Measurements from ENCODE around the gene KDR. TPM values are rescaled to one million over a fixed set of nuclear protein-coding genes. Genes with fewer than 3 reads are reported as not detected.

Gene KDR
- total RNA-seq, 1 experiment from 2014 or later: 0.09 TPM

DNA sequence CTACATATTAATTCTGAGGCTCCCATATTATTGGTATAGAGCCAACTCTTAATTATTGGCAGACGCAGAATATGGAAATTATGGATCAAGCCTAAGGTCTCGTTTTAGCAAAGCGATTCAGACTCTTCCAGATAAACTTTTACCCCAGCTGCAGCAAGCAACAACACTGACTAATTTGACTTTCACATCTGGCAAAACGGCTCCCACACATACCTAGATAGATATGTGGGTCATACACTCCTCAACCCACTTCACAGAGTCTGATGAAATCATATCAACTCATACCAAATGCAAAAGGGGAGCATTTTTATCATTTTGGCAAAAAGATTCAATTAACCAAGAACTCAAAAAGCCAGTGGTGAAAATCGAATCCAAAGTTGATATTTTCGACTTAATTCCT is 36.3 kb upstream of the KDR start:
- CTCF ChIA-PET: no interaction called here
- H3K4me2 ChIP-seq: no peak overlapping the region
- intact Hi-C loops (cut with micrococcal nuclease; ENCODE audit: unreplicated experiment): no loop called here
- no peaks in the 10 kb centered on the region for H3K9me2 ChIP-seq (ENCODE audit: insufficient read depth)
- no peaks in the 10 kb centered on the region for H3K79me2 ChIP-seq (ENCODE audit: low read depth)
- H3K9me3 ChIP-seq (ENCODE audit: insufficient read depth, low read depth): no peaks in the 10 kb centered on the region
- H3K27me3 ChIP-seq (ENCODE audit: insufficient read depth, low read depth): no peaks in the 10 kb centered on the region
- H3K36me3 ChIP-seq (ENCODE audit: low read depth): no peaks in the 10 kb centered on the region
- no peak for TF ChIP-seq EZH2 (IDR thresholded peaks at IDR 0.05; ENCODE audit: low read depth)
- TF ChIP-seq, protein P1, sequence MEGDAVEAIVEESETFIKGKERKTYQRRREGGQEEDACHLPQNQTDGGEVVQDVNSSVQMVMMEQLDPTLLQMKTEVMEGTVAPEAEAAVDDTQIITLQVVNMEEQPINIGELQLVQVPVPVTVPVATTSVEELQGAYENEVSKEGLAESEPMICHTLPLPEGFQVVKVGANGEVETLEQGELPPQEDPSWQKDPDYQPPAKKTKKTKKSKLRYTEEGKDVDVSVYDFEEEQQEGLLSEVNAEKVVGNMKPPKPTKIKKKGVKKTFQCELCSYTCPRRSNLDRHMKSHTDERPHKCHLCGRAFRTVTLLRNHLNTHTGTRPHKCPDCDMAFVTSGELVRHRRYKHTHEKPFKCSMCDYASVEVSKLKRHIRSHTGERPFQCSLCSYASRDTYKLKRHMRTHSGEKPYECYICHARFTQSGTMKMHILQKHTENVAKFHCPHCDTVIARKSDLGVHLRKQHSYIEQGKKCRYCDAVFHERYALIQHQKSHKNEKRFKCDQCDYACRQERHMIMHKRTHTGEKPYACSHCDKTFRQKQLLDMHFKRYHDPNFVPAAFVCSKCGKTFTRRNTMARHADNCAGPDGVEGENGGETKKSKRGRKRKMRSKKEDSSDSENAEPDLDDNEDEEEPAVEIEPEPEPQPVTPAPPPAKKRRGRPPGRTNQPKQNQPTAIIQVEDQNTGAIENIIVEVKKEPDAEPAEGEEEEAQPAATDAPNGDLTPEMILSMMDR (conservative IDR thresholded peaks at IDR 0.05): no peak
- BruUV-seq (replicated peaks): no TSS peak
- no peaks in the 10 kb centered on the region for H3K4me1 ChIP-seq (replicated peaks; ENCODE audit: insufficient read depth)
- H3F3A ChIP-seq (ENCODE audit: insufficient read depth, low read depth): no peaks in the 10 kb centered on the region
- no peak for DNase-seq
- no peaks in the 10 kb centered on the region for H4K20me1 ChIP-seq (ENCODE audit: insufficient read depth)
- POLR2A ChIA-PET (ENCODE audit: unreplicated experiment): no interaction called here
- H2AFZ ChIP-seq: no peak overlapping the region
- no peak overlapping the region for H3K27ac ChIP-seq
- H3K4me3 ChIP-seq: no peak overlapping the region

DNA sequence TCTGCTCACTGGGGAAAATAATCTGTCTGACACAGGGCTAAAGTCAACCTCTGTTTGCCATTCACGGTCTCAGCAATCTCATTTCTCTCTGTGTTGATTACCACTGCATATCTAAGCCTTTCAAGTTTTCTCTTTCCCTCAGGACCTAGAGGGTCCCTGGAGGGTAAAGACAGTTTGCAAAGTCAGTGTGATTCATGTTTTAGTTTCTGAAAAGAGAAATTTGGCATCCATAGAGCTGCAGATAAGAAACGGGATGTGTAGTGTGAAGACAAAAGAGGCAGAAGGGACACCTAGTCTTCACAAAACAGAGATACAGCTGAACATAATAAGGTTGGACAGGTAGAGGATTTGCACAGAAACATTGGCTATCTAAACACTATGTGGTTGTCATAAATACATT is 34.5 kb upstream of the KDR start:
- no TSS peak for BruUV-seq (replicated peaks)
- no peaks in the 10 kb centered on the region for H3K4me1 ChIP-seq (replicated peaks; ENCODE audit: insufficient read depth)
- TF ChIP-seq, protein P1 (conservative IDR thresholded peaks at IDR 0.05): no peak
- no peak for TF ChIP-seq EZH2 (IDR thresholded peaks at IDR 0.05; ENCODE audit: low read depth)
- CTCF ChIA-PET: no interaction called here
- no peaks in the 10 kb centered on the region for H3K79me2 ChIP-seq (ENCODE audit: low read depth)
- H3K36me3 ChIP-seq (ENCODE audit: low read depth): no peaks in the 10 kb centered on the region
- no peak for DNase-seq
- no peaks in the 10 kb centered on the region for H3F3A ChIP-seq (ENCODE audit: insufficient read depth, low read depth)
- intact Hi-C loops (cut with micrococcal nuclease; ENCODE audit: unreplicated experiment): no loop called here
- H3K4me2 ChIP-seq: no peak overlapping the region
- no peaks in the 10 kb centered on the region for H3K27me3 ChIP-seq (ENCODE audit: insufficient read depth, low read depth)
- H4K20me1 ChIP-seq (ENCODE audit: insufficient read depth): no peaks in the 10 kb centered on the region
- no peak overlapping the region for H3K4me3 ChIP-seq
- H2AFZ ChIP-seq: no peak overlapping the region
- no peak overlapping the region for H3K27ac ChIP-seq
- no peaks in the 10 kb centered on the region for H3K9me3 ChIP-seq (ENCODE audit: insufficient read depth, low read depth)
- POLR2A ChIA-PET (ENCODE audit: unreplicated experiment): no interaction called here
- H3K9me2 ChIP-seq (ENCODE audit: insufficient read depth): no peaks in the 10 kb centered on the region

DNA sequence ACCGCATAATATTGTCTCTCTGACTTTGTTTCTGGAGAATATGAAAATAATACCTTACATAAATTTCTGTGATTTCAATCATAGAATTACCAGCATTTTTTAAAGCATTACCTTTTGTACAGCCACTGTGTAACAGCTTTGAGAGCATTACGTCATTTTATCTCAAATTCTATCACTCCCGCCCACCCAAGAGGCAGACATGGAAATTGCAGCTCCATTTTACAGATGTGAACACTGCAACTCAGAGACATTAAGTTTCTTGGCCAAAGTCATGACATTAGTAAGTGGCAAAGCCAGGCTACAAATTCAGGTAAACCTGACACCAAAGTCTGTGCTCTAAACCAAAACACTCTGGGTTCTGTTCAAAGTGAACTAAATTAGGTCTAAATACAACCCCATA is 33.6 kb upstream of the KDR start:
- intact Hi-C loops (cut with micrococcal nuclease; ENCODE audit: unreplicated experiment): no loop called here
- Histone ChIP-seq H3K9me2 (ENCODE audit: insufficient read depth) (no peaks in the 10 kb centered on the region), H3K27ac (no peak overlapping the region), H3K4me3 (no peak overlapping the region), H3K4me1 (replicated peaks; ENCODE audit: insufficient read depth) (no peaks in the 10 kb centered on the region), H3K9me3 (ENCODE audit: insufficient read depth, low read depth) (no peaks in the 10 kb centered on the region), H3K36me3 (ENCODE audit: low read depth) (no peaks in the 10 kb centered on the region), H3K4me2 (no peak overlapping the region), H3K27me3 (ENCODE audit: insufficient read depth, low read depth) (no peaks in the 10 kb centered on the region), H3F3A (ENCODE audit: insufficient read depth, low read depth) (no peaks in the 10 kb centered on the region), H4K20me1 (ENCODE audit: insufficient read depth) (no peaks in the 10 kb centered on the region), H3K79me2 (ENCODE audit: low read depth) (no peaks in the 10 kb centered on the region), H2AFZ (no peak overlapping the region)
- TF ChIP-seq, protein P1 (conservative IDR thresholded peaks at IDR 0.05): no peak
- TF ChIP-seq EZH2 (IDR thresholded peaks at IDR 0.05; ENCODE audit: low read depth): no peak
- ChIA-PET CTCF (no interaction called here), POLR2A (ENCODE audit: unreplicated experiment) (no interaction called here)
- no peak for DNase-seq
- no TSS peak for BruUV-seq (replicated peaks)
